HG03558 (cell line): ENCODE data around the gene XPO4.
"Not testable (repeated sequence)": the region's sequence is repeated elsewhere in the genome, so short reads cannot be mapped to it uniquely, and the experiment has no call there.

Experiments used
- ATAC-seq: cut with Tn5 transposase; IDR thresholded peaks from one replicate; pipeline ENCODE4 v1.9.1; 2021; ENCODE audit warnings: moderate number of reproducible peaks; ENCODE audit not compliant: unreplicated experiment; ENCODE audit errors: extremely low read depth

Gene XPO4

DNA sequence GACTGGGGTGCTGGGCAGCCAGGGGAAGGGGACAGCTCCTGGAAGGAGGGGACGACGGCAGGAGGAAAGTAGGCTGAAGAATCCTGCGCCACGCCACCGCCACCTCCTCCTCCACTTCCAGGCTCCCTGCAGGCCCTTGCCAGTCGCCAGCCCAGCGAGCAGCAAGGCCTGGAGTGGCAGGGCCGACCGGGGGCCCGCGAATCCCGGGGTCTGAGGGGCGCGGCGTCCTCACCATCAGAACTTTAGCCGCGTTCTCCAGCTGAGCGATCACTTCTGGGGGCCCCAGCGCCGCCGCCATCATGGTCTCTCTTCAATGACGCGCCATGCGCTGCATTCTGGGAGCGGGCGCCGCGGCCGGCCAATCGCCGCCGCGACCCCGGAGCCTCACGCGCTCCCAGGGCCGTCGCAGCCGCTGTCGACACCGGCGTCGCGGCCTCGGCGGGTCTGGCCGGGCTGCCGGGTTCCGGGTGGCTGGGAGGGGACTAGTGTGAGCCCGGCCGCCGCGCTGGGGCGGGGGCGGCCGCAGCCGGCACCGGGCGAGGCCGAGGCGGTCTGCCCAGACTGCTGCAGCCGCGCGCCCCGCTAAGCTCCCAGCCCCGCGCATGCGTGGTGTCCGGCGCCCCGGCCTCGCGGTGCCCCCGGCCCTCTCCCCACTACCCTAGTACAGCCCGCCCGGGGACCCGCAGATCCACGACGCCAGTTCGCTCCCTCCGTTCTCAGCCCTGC lies at the start of gene XPO4:
XPO4 (minus strand) TSS at position 309 of the 726 bp plus-strand sequence; CDS start at position 301, 8 bp downstream.
- ATAC-seq = peak; percentile 73

- ATAC-seq = not testable (repeated sequence)
Measured at GRCh38 chr13:20948001-20948400, 45.5 kb upstream of the XPO4 start.

GRCh38 chr13:20945952-20946383 lies 43.4 kb upstream of the XPO4 start:
- no peak for ATAC-seq

- no peak for ATAC-seq
Measured at GRCh38 chr13:20942938-20943559, 40.5 kb upstream of the XPO4 start.

DNA sequence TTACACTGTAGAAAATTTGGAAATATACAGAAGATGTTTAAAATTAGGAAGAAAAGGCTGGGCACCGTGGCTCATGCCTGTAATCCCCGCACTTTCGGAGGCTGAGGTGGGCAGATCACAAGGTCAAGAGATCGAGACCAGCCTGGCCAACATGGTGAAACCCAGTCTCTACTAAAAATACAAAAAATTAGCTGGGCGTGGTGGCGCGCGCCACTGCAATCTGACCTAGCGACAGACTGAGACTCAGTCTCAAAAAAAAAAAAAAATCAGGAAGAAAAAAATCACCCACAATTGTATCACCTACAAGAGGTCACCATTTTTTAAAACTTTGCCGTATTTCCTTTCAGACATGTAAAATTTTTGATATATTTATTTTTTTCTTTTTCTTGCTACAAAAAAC lies 38.0 kb upstream of the XPO4 start:
- ATAC-seq = not testable (repeated sequence)

DNA sequence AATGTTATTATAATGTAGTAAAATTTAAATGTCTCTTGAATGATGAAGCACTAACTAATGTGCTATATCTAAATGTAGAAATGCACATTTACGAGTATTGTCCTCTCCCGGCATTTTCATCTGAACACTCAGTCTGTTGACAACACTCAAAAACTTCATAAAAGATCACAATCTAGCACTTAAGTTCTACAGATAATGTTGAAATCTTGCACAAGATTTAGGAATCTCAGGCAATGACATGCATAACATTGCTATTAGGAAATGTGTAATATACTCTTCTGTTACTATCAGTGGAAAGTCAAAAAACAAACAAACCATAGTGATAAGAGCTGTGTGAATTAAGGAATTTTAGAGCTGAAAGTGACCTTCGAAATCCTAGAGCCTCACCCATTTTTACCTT lies 37.5 kb upstream of the XPO4 start:
- ATAC-seq = no peak

DNA sequence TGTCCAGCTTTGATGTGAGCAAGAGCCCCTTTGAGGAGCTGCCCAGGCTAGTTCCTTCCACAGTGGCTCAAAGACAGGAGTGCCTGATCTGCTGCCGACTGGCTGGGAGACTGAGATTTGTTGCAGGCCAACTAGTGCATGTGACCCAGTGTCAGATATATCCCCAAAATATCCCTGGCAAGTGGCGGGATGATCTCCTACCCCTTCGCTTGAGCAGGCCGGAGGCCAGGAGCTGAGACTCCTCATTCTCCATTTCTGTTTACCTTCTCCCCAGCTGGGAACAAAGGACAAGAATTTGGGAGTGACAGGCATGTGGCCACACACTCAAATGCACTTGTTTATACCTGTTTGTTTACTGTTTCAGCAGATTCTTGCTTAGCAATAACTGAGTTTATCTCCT lies 37.1 kb upstream of the XPO4 start:
- no peak for ATAC-seq

DNA sequence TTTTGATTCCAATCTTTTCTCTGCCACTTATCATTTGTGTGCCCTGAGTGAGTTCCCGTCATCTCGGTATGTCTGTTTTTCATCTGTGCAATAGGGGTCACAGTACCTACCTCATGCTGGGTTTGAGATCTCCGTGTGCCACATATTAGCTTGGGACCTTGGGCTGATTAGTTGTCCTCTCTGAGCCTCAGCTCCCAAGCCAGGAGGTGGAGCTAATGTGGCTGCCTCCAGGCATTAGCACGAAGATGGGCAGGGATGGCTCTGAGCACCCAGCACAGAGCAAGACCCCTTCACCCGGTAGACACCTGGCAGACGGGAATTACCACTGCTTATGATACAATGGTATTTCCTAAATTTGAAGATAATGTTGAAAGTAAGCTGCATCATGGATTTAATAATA lies 35.8 kb upstream of the XPO4 start:
- no peak for ATAC-seq

- no peak for ATAC-seq
Measured at GRCh38 chr13:20927596-20928257, 25.2 kb upstream of the XPO4 start.

DNA sequence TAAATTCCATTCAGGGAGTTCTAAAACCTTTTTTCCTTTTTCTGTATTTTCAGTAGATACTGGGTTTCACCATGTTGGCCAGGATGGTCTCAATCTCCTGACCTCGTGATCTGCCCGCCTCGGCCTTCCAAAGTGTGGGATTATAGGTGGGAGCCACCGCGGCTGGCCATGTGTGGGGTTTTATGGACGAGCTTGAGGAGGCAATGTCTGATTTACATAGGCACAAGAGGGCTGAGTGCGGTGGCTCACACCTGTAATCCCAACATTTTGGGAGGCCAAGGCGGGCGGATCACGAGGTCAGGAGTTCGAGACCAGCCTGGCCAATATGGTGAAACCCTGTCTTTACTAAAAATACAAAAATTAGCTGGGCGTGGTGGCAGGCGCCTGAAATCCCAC lies 22.8 kb upstream of the XPO4 start:
- ATAC-seq = not testable (repeated sequence)

DNA sequence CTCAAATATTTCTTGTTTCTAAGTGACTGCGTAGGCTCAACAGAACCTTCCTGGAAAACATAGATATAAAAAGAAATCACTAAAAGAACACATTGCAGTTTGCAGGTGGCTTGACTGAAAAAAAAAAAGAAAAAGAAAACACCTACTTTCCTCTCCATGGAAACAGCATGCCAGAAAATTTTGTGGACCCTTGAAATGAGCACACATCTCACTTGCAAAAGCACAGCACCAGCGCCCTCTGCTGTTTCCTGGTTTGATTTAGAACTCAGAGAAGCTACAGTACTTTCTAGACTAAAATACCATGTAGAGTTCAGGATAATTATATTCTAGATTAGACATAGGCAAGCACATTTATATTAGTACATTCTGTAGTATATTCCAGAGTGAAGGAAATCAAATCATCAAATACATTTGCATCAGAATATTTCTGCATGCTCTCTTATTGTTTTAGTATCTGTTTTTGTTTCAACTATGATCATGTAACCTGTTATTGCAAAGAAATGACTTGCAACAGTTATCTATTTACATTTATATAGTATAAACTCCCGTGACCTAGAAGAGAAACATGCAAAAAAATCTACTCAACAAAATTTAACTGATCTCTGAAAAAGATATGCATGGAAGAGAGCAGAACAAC lies 22.3 kb upstream of the XPO4 start:
- no peak for ATAC-seq

DNA sequence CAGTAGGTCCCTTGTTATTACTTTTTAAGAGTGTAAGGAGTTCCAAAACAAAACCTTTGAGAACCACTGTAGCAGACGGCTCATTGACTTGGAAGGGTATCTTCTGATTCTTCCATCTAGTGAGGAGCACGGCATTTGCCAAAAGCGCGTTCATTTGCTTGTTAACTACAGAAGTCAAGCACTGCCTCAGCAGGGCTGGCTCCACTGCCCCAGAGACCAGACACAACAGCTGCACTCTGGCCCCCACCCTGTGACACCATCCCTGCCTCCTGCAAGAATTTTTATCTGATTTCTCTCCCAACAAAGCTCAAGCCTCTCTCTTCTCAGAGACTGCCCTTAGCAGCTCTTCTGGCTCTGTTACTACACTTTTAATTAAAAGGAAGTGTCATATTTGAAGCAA lies 20.7 kb upstream of the XPO4 start:
- no peak for ATAC-seq

- no peak for ATAC-seq
Measured at GRCh38 chr13:20921572-20921971, 19.0 kb upstream of the XPO4 start.

GRCh38 chr13:20915676-20916075 lies 13.1 kb upstream of the XPO4 start:
- ATAC-seq = not testable (repeated sequence)

GRCh38 chr13:20911037-20911436 lies 8.5 kb upstream of the XPO4 start:
- no peak for ATAC-seq

- ATAC-seq = no peak
Measured at GRCh38 chr13:20908714-20909497, 6.4 kb upstream of the XPO4 start.

DNA sequence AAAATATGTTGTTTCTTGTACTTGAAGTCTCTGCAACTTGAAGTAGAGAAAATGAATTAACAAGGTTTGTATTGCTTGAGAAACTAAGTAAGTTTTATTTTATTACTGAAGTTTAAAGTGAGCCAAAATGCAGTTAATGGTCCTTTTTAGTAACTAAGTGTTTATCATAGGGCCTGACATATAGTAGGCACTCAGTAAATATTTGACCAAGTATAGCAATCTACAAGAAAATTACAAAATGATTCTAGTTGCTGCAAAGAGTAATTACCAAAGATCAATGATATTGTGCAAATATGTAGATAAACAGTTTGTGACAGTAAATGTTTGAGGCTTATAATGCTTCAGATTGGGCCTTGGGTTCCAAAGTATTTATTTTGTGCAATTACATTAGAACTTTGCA lies 2.4 kb upstream of the XPO4 start:
- ATAC-seq = no peak

DNA sequence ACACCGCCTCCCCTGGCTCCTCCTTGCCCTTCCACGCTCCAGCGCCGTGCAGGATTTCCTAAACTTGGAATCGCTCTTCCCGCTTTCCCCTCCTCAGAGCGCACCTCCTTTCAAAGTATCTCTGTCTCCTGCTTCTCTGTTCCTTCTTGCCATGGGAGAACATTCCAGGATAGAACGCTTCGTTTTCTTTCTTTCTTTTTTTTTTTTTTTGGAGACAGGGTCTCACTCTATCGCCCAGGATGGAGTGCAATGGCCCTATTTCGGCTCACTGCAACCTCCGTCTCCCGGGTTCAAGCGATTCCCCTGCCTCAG lies 574 bp upstream of the XPO4 start:
- no peak for ATAC-seq

- ATAC-seq = no peak
Measured at GRCh38 chr13:20901668-20902437, 693 bp downstream of the XPO4 start.

DNA sequence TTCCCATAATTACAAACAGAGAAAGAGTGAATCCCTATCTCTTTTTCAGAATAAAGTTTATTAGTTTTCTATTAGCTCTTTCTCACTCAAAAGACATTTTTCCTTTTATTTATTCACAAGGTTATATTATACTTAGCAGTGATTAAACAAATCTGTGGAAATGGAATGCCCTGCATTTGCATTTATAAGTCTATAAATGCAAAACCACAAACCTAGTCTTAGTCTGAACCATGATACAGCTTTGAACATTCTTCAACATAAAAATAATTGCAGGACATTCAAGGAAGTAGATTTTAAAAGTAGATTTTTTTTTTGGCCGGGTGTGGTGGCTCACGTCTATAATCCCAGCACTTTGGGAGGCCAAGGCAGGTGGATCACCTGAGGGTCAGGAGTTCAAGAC lies 8.3 kb downstream of the XPO4 start:
- ATAC-seq = no peak
